Panc1 (cell line): Measurements from ENCODE around the gene ADAM12.

Experiments used
- TCF7L2 ChIP-seq: IDR thresholded peaks from 2 replicates; pipeline ENCODE4 v1.6.1; 2011; ENCODE audit warnings: mild to moderate bottlenecking, low read depth, low read length, inconsistent platforms
- TF ChIP-seq, protein P1 (sequence below), 2 experiments: IDR thresholded peaks; 2 replicates each; pipeline ENCODE4 v1.6.1; 2011 to 2012; ENCODE audit warnings: low read depth in 2 of 2, control low read depth in 1 of 2, low read length in 1 of 2, mild to moderate bottlenecking in 1 of 2, moderate library complexity in 1 of 2; ENCODE audit not compliant: insufficient read depth in 1 of 2

GRCh38 chr10:126061526-126061925, 326.8 kb downstream of the ADAM12 start:
- TF ChIP-seq, protein P1, sequence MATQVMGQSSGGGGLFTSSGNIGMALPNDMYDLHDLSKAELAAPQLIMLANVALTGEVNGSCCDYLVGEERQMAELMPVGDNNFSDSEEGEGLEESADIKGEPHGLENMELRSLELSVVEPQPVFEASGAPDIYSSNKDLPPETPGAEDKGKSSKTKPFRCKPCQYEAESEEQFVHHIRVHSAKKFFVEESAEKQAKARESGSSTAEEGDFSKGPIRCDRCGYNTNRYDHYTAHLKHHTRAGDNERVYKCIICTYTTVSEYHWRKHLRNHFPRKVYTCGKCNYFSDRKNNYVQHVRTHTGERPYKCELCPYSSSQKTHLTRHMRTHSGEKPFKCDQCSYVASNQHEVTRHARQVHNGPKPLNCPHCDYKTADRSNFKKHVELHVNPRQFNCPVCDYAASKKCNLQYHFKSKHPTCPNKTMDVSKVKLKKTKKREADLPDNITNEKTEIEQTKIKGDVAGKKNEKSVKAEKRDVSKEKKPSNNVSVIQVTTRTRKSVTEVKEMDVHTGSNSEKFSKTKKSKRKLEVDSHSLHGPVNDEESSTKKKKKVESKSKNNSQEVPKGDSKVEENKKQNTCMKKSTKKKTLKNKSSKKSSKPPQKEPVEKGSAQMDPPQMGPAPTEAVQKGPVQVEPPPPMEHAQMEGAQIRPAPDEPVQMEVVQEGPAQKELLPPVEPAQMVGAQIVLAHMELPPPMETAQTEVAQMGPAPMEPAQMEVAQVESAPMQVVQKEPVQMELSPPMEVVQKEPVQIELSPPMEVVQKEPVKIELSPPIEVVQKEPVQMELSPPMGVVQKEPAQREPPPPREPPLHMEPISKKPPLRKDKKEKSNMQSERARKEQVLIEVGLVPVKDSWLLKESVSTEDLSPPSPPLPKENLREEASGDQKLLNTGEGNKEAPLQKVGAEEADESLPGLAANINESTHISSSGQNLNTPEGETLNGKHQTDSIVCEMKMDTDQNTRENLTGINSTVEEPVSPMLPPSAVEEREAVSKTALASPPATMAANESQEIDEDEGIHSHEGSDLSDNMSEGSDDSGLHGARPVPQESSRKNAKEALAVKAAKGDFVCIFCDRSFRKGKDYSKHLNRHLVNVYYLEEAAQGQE (IDR thresholded peaks at IDR 0.05; ENCODE audit: insufficient read depth in 1 of 2, low read depth in 2 of 2, low read length in 1 of 2), result no peak
- no peak for TF ChIP-seq TCF7L2
